ENCODE measurements around the gene PKN3.

Gene PKN3

GRCh38 chr9:128742401-128742800 lies 40.1 kb downstream of the PKN3 start:
- no peak for DNase-seq (ENCODE audit: low read depth in 2 of 2)

GRCh38 chr9:128743421-128743820 lies 41.1 kb downstream of the PKN3 start:
- no peak for DNase-seq (ENCODE audit: low read depth in 2 of 2)

DNA sequence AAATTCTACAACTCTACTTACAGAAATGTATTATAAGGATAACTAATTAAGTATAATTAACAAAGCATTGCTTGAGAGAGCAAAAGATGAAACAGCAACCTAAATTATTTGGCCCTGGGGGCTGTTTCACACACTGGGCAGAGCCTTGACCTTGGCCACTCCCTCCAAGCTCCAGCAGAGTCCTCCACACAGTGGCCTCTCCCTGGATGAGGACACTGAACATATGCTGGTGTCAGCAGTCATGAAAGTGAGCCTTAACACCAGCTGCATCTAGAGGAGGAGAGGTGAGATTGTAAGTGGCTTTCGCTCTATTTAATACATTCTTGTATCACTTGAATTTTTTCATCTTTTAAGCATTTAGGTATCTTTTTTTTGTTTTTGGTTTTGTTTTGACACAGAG lies 44.9 kb downstream of the PKN3 start:
- DNase-seq (ENCODE audit: low read depth in 2 of 2): no peak

- DNase-seq (ENCODE audit: low read depth in 2 of 2): no peak
These were observed 48.8 kb downstream of the PKN3 start for GRCh38 chr9:128750926-128751595.

- no peak for DNase-seq (ENCODE audit: low read depth in 2 of 2)
These were observed 51.3 kb downstream of the PKN3 start for GRCh38 chr9:128753627-128754026.

GRCh38 chr9:128757602-128758001 lies 55.3 kb downstream of the PKN3 start:
- no peak for DNase-seq (ENCODE audit: low read depth in 2 of 2)

GRCh38 chr9:128762671-128763449 lies 60.6 kb downstream of the PKN3 start:
- DNase-seq (ENCODE audit: low read depth in 2 of 2): no peak

DNA sequence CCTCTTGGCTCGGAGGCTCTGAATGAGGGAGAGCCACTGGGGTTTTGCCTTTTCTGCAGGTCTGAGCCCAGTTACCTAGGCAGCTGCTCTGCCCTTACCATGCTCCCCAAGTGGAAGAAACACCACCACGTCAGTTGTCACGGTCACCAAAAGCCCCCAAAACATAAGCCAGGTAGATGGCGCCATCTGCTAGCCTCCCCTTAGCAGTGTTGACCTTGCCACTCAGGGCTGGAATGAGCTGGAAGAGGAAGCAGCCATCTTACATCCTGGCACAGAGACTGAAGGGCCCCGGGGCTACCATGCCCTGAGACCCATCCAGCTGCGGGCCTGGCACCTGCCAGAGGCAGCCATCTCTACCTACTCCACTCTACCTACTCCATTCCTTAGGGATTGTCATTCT lies 62.1 kb downstream of the PKN3 start:
- DNase-seq (ENCODE audit: low read depth in 2 of 2): no peak

DNA sequence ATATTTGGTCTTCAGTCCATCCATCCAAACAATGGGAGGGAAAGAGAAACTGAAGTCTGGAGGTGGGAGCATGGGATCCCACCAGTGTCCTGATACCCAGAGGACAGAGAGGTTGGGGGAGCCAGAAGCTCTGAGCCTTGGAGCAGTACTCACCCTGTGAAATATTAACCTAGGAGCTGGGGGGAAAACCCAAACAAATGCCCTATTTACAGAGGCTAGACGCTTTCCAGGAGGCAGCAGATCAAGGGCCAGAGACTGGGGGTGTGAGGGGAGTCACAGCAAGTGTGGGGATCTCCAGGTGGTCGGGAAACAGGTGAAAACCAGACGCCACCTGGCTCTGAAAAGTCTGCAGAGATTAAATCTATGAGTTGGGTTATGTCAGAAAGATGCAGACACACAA lies 63.2 kb downstream of the PKN3 start:
- no peak for DNase-seq (ENCODE audit: low read depth in 2 of 2)

DNA sequence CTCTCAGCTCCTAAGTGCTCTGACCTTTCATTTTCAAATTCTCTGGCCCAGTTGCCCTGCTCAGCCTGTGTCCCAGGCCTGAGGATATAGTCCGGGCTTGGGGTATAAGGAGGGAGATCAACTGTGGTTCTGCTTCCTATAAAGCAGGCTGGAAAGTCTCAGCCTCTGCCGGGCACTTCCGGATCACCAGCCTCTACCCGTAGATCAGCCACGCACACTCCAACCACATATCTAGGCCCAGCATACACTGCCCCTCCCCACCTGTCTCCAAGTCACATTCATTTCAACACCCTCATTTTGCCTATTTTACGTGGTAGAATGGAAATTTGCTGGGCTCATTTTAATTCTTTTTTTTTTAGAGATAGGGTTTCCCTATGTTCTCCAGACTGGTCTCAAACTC lies 66.3 kb downstream of the PKN3 start:
- no peak for DNase-seq (ENCODE audit: low read depth in 2 of 2)

All from stimulated activated CD4-positive, alpha-beta T cell treated with anti-CD3 and anti-CD28 coated beads, Interleukin-15, amount 100 ng/mL, for 48 hours (primary cell).